ENCODE data around the gene KSR2. TPM values are rescaled to one million over a fixed set of nuclear protein-coding genes. Genes with fewer than 3 reads are reported as not detected.
A peak's percentile ranks its signal among the peaks of the same experiment; 100 is the strongest.

Gene KSR2
- total RNA-seq, 2 donors from 2014 or later = 1.1 to 2.0 TPM

GRCh38 chr12:117792877-117793424, 175.8 kb downstream of the KSR2 start:
- H3K27me3 Mint-ChIP-seq (ENCODE audit: insufficient read depth) = no peaks in the 10 kb centered on the region
- no peaks in the 10 kb centered on the region for H3K36me3 ChIP-seq (ENCODE audit: control insufficient read depth, insufficient read depth, low read length)
- TF ChIP-seq CTCF (conservative IDR thresholded peaks at IDR 0.05) = no peak
- no peaks in the 10 kb centered on the region for H3K9me3 Mint-ChIP-seq
- peaks cover 26% of the 10 kb centered on the region for H3K4me1 Mint-ChIP-seq
- peak; percentile 31 for DNase-seq
- no peaks in the 10 kb centered on the region for H3K9me3 ChIP-seq (ENCODE audit: control insufficient read depth, low read length)
- no peak overlapping the region for H3K27ac Mint-ChIP-seq
- H3K27ac ChIP-seq (ENCODE audit: low read depth, low read length) = no peak overlapping the region
- H3K4me3 ChIP-seq (ENCODE audit: low read length) = no peak overlapping the region
- no peaks in the 10 kb centered on the region for H3K36me3 Mint-ChIP-seq (ENCODE audit: low read depth)
- no peak overlapping the region for H3K4me3 Mint-ChIP-seq
- peaks cover 13% of the 10 kb centered on the region for H3K4me1 ChIP-seq (ENCODE audit: control insufficient read depth, insufficient read depth, low read length)
- no peaks in the 10 kb centered on the region for H3K27me3 ChIP-seq (ENCODE audit: control insufficient read depth, insufficient read depth, low read length, poor library complexity, severe bottlenecking)
- no peak overlapping the region for H3K9ac ChIP-seq (ENCODE audit: extremely low read depth, low read length, poor library complexity, severe bottlenecking)
- 89 to 97% methylated on average over 4 to 8 of the region's 8 CpGs for whole genome bisulfite sequencing, 2 experiments (ENCODE audit: insufficient coverage in 1 of 2, insufficient read length in 1 of 2)

GRCh38 chr12:117792471-117792870, 176.3 kb downstream of the KSR2 start:
- H3K4me3 Mint-ChIP-seq = no peak overlapping the region
- H3K27ac Mint-ChIP-seq = no peak overlapping the region

GRCh38 chr12:117790948-117791347, 177.8 kb downstream of the KSR2 start:
- Mint-ChIP-seq H3K27ac (peak overlapping the region; percentile 45), H3K36me3 (ENCODE audit: low read depth) (no peaks in the 10 kb centered on the region), H3K27me3 (ENCODE audit: insufficient read depth) (no peaks in the 10 kb centered on the region), H3K4me3 (no peak overlapping the region), H3K9me3 (no peaks in the 10 kb centered on the region), H3K4me1 (peaks cover 26% of the 10 kb centered on the region)
- Histone ChIP-seq H3K4me3 (ENCODE audit: low read length) (peak overlapping the region; percentile 16), H3K27me3 (ENCODE audit: control insufficient read depth, insufficient read depth, low read length, poor library complexity, severe bottlenecking) (no peaks in the 10 kb centered on the region), H3K9me3 (ENCODE audit: control insufficient read depth, low read length) (no peaks in the 10 kb centered on the region), H3K27ac (ENCODE audit: low read depth, low read length) (no peak overlapping the region), H3K9ac (ENCODE audit: extremely low read depth, low read length, poor library complexity, severe bottlenecking) (no peak overlapping the region), H3K36me3 (ENCODE audit: control insufficient read depth, insufficient read depth, low read length) (no peaks in the 10 kb centered on the region), H3K4me1 (ENCODE audit: control insufficient read depth, insufficient read depth, low read length) (peaks cover 13% of the 10 kb centered on the region)
- WGBS, 2 experiments (ENCODE audit: insufficient coverage in 1 of 2, insufficient read length in 1 of 2) = 74 to 83% methylated on average over 2 of the region's 2 CpGs
- DNase-seq = peak; percentile 49
- TF ChIP-seq CTCF (conservative IDR thresholded peaks at IDR 0.05) = no peak

More at GRCh38 chr12:117792471-117792870, 176.3 kb downstream of the KSR2 start:
- no peak for TF ChIP-seq CTCF (conservative IDR thresholded peaks at IDR 0.05)
- peaks cover 13% of the 10 kb centered on the region for H3K4me1 ChIP-seq (ENCODE audit: control insufficient read depth, insufficient read depth, low read length)
- WGBS, 2 experiments (ENCODE audit: insufficient coverage in 1 of 2, insufficient read length in 1 of 2) = 92 to 95% methylated on average over 2 to 4 of the region's 4 CpGs
- no peaks in the 10 kb centered on the region for H3K36me3 Mint-ChIP-seq (ENCODE audit: low read depth)
- H3K27me3 ChIP-seq (ENCODE audit: control insufficient read depth, insufficient read depth, low read length, poor library complexity, severe bottlenecking) = no peaks in the 10 kb centered on the region
- no peak overlapping the region for H3K9ac ChIP-seq (ENCODE audit: extremely low read depth, low read length, poor library complexity, severe bottlenecking)
- H3K27ac ChIP-seq (ENCODE audit: low read depth, low read length) = no peak overlapping the region
- no peaks in the 10 kb centered on the region for H3K9me3 ChIP-seq (ENCODE audit: control insufficient read depth, low read length)
- peaks cover 26% of the 10 kb centered on the region for H3K4me1 Mint-ChIP-seq
- no peak overlapping the region for H3K4me3 ChIP-seq (ENCODE audit: low read length)
- no peaks in the 10 kb centered on the region for H3K27me3 Mint-ChIP-seq (ENCODE audit: insufficient read depth)
- no peaks in the 10 kb centered on the region for H3K36me3 ChIP-seq (ENCODE audit: control insufficient read depth, insufficient read depth, low read length)
- peak; percentile 41 for DNase-seq
- H3K9me3 Mint-ChIP-seq = no peaks in the 10 kb centered on the region

Data from endodermal cell (in vitro differentiated cells).